Measurements from ENCODE around the gene QPRT.

DNA sequence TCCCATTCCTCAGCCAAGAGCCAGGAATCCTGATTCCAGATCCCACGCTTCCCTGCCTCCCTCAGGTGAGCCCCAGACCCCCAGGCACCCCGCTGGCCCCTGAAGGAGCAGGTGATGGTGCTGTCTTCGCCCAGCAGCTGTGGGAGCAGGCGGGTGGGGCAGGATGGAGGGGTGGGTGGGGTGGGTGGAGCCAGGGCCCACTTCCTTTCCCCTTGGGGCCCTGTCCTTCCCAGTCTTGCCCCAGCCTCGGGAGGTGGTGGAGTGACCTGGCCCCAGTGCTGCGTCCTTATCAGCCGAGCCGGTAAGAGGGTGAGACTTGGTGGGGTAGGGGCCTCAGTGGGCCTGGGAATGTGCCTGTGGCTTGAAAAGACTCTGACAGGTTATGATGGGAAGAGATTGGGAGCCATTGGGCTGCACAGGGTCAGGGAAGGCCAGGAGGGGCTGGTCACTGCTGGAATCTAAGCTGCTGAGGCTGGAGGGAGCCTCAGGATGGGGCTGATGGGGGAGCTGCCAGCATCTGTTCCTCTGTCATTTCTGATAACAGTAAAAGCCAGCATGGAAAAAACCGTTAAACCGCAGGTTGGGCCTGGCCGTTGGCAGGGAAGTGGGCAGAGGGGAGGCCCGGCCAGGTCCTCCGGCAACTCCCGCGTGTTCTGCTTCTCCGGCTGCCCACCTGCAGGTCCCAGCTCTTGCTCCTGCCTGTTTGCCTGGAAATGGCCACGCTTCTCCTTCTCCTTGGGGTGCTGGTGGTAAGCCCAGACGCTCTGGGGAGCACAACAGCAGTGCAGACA lies 15.8 kb upstream of the QPRT start, which contains the start of gene SPN:
- no peak for TF ChIP-seq POLR2A (IDR thresholded peaks at IDR 0.05; ENCODE audit: low read depth, low read length)
- TF ChIP-seq, protein P1, sequence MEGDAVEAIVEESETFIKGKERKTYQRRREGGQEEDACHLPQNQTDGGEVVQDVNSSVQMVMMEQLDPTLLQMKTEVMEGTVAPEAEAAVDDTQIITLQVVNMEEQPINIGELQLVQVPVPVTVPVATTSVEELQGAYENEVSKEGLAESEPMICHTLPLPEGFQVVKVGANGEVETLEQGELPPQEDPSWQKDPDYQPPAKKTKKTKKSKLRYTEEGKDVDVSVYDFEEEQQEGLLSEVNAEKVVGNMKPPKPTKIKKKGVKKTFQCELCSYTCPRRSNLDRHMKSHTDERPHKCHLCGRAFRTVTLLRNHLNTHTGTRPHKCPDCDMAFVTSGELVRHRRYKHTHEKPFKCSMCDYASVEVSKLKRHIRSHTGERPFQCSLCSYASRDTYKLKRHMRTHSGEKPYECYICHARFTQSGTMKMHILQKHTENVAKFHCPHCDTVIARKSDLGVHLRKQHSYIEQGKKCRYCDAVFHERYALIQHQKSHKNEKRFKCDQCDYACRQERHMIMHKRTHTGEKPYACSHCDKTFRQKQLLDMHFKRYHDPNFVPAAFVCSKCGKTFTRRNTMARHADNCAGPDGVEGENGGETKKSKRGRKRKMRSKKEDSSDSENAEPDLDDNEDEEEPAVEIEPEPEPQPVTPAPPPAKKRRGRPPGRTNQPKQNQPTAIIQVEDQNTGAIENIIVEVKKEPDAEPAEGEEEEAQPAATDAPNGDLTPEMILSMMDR (IDR thresholded peaks at IDR 0.05; ENCODE audit: extremely low read depth in 1 of 2, insufficient read depth in 1 of 2, low read depth in 1 of 2, low read length in 2 of 2): no peak

Measured in endothelial cell of umbilical vein (primary cell).